ENCODE data around the gene KIF23. TPM values are rescaled to one million over a fixed set of nuclear protein-coding genes. Genes with fewer than 3 reads are reported as not detected.

The KIF23 gene
- total RNA-seq, 1 experiment from 2014 or later = 135 TPM

GRCh38 chr15:69491038-69491505 is 76.9 kb downstream of the KIF23 start:
- no peak for DNase-seq (ENCODE audit: low spot score)

- DNase-seq (ENCODE audit: low spot score) = no peak
Measured at GRCh38 chr15:69493406-69493805, 79.3 kb downstream of the KIF23 start.

GRCh38 chr15:69496001-69496400 is 81.9 kb downstream of the KIF23 start:
- no peak for DNase-seq (ENCODE audit: low spot score)

- DNase-seq (ENCODE audit: low spot score) = no peak
Measured at GRCh38 chr15:69497076-69497475, 82.9 kb downstream of the KIF23 start.

- no peak for DNase-seq (ENCODE audit: low spot score)
Measured at GRCh38 chr15:69497667-69498066, 83.5 kb downstream of the KIF23 start.

Other genes starting within 250 kb of the KIF23 start
- gene PAQR5, start 115.4 kb upstream of the KIF23 start, total RNA-seq (2014; rRNA removed; shearing (Covaris generic)) = 5.3 and 9.2 TPM in 2 replicates
- 186 and 499 TPM in 2 replicates for gene RPLP1, start 38.5 kb downstream of the KIF23 start, total RNA-seq (2014; rRNA removed; shearing (Covaris generic))

Data from A172 (cell line).